K562 treated with DMSO at 1 percent for 12 hours (cell line): ENCODE data around the gene ASB10. TPM values are rescaled to one million over a fixed set of nuclear protein-coding genes. Genes with fewer than 3 reads are reported as not detected.

Experiments
- total RNA-seq: library from RNA; unstranded; fragments of 300-600 nt; gene quantifications from 2 replicates; pipeline ENCODE4 v1.2.3, GENCODE V29; 2022; ENCODE audit not compliant: insufficient read depth

The ASB10 gene, protein sequence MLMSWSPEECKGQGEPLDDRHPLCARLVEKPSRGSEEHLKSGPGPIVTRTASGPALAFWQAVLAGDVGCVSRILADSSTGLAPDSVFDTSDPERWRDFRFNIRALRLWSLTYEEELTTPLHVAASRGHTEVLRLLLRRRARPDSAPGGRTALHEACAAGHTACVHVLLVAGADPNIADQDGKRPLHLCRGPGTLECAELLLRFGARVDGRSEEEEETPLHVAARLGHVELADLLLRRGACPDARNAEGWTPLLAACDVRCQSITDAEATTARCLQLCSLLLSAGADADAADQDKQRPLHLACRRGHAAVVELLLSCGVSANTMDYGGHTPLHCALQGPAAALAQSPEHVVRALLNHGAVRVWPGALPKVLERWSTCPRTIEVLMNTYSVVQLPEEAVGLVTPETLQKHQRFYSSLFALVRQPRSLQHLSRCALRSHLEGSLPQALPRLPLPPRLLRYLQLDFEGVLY
- not detected in 2 replicates for total RNA-seq

DNA sequence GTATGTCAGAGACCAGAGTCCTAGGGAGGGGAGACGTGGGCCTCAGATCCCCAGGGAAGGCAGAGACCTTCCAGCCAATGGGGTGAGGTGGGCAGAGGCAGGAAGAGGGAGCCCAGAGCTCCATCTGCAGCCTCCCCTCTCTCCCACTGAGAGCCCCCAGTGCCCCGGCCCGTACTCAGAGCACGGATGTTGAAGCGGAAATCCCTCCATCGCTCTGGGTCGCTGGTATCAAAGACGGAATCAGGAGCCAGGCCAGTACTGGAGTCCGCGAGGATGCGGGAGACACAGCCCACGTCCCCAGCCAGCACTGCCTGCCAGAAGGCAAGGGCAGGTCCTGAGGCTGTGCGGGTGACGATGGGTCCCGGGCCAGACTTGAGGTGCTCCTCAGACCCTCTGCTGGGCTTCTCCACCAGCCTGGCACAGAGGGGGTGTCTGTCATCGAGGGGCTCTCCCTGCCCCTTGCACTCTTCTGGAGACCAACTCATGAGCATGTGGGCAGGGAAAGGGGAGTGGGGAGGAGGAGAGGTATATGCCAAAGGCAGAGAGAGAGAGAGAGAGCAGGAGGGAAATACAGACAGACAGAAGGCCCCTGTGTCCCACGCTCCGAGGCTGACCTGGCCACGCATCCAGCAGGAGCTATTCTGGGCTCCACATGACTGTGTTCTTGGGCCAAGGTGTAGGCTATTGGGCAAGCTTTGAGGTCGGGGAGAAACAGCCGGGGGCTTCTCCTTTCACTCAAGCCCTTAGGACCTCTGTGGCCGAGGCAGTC is at the start of gene ASB10:
ASB10 (minus strand) TSS at position 611 of the 769 bp plus-strand sequence; CDS start at position 491, 120 bp downstream.

DNA sequence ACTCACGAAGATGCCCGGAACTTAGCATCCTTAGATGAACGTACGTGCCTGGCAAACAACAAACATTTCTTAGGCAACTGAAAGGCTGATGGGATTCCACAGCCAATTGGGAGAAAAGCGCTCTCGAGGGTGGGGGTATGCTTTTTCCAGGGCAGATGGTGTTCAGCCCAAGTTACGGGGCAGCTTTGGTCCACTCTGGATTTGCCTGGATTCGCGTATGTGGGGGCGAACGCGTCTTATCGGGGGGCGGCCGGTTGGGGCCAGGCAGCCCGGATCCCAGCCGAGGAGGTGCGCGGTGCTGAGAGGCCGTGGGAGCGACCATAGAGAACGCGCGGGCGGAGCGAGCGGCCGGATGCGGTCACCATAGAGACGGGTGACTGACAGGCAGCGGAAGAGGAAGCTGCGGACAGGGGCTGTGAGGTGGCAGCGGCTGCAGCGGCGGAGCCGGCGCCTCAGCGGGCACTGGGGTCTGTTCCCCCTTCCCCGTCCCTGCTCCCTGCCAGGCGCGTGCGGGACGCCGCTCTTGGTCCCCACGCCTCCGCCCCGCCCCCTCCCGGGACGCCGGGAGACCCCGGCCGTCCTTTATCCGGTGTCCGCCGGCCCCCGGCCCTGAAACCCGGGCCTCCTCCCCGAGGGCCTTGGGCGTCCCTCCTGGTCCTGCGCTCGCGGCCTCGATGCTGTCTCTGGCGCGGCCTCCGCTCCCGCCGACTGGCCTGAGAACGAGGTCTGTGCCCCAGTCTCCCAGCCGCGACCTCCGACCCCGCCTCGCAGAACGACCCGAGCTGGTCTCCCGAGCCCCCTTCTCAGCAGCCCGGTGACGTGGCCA is 45.3 kb upstream of the ASB10 start, which contains the start of gene CHPF2:
CHPF2 (plus strand) TSS at position 393 of the 826 bp plus-strand sequence. CDS start 1,529 bp downstream, outside the sequence.

DNA sequence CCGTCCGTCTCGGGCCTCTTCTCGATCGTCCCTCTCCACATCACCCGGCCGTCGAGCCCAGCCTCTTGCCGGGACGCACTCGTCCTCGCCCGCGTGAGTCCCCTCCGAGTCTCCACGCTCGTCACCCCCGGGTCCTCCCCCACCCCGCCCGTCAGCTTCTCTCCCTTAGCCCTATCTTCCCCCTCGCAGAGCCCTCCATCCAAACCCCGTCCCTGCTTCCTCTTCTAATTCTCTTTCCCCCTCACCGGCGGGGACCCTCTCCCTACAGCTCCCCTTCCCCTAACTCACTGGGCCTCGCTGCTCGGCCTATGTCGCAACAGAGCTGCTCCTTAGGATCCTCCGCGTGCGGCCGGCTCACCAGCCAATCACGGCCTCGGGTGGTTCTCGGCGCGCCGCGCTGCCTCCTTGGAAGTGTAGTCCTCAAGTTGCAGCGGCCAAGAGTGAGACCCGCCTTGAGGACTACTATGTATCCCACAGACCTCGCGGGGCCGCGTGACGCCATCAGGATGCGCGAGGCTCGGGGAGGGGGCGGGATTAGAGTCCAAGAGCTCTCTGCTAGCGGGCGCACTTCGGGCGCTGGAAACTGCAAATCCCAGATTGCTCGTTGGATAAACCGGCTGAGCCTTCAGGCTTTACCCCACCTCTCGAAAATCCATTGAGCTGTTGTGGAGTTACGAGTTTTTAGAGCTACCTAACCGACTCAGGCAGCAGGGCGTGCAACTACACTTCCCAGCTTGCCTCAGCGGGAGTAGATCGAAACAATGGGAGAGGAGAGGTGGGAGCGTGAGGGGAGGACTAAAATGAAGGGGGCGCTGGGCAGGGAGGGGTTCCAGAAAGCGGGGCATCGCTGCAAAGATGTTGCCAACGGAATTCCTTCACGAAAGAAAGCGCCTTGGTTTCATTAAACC is 40.1 kb upstream of the ASB10 start, which contains the start of gene ABCF2:
ABCF2 (minus strand) TSS at position 331 of the 908 bp plus-strand sequence. CDS start 747 bp downstream, outside the sequence.

DNA sequence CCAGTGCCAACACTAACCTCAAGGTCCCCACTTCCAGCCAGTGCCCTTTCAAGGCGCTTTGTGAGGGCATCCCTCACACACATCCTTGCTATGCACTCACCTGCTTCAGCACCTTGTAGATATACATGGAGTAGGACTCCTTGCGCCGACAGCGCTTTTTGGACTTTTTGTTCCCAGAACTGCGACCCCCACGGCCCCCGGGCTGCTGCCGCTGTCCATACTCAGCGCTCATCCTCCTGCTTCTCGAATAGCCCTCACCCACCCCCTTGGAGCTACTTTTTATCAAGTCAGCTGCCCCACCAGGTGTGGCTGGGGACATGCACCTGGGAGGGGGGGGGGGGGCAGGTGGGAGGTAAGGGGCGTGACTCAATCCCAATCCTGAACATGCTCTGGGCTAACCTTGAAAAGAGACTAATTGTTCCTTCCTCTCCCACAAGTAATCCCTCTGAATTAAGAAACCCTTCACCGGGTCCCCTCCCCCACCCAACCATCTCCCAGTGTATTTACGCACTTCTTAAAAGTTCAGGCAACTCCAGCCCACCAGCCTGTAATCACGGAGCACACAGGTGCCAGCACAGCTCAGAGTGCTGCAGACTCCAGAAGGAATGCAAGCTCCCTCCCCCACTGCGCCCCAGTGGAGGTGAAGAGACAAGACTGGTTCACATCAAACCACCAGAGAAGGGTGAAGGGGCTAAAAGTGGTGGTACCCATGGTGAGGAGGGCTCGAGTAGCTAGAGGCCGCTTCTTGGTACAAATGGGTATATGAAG is 23.2 kb upstream of the ASB10 start, which contains the start of gene H2BK1:
H2BK1 (minus strand) TSS at position 402 of the 768 bp plus-strand sequence; CDS start at position 232, 170 bp downstream.

DNA sequence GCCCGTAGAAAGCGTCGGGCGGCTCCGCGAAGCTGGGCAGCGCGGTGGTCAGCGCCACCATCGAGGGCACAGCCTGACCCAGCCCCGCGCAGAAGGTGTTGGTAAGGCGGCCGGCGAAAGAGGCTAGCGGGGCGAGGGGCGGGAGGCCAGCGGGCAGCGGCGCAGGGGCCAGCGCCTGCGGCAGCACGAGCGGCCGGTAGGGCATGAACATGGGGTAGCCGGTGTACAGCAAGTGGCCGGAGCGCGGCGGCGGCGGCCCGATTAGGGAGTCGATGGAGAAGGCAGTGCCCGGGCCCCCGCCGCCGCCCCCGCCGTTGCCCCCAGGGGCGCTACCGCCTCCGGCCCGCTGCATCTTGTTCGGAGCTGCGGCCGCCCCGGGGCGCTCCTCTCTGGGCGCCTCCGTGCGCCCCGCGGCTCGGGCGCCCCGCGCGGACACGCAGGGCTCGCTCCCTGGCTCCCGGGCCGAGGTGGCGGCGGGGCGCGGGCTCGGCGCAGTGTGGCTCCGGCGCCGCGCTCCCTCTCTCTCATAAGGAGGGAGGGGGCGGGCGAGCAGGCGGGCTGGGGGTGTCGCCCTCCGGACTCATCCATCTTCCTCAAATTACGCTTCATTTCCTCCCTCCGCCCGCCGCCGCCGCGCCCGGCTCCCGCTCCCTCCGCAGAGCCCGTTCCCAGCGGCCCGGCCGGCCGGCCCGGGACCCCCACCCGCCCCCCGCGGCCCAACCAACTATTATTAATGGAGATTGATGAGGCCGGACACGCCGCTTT is 19.7 kb downstream of the ASB10 start, which contains the start of gene GBX1:
GBX1 (minus strand) TSS at position 498 of the 765 bp plus-strand sequence; CDS start at position 352, 146 bp downstream.

Other genes with a start within 250 kb of the ASB10 start
- gene KCNH2, start 208.9 kb downstream of the ASB10 start, total RNA-seq: 76.1 and 114 TPM in 2 replicates
- gene NOS3, start 196.2 kb downstream of the ASB10 start, total RNA-seq: 40.1 and 40.4 TPM in 2 replicates
- gene ATG9B, start 162.8 kb downstream of the ASB10 start, total RNA-seq: 5.7 TPM in 1 of 2 replicates, not detected in the other
- 25.8 and 40.2 TPM in 2 replicates for gene ABCB8, start 158.8 kb downstream of the ASB10 start, total RNA-seq
- gene ASIC3, start 138.7 kb downstream of the ASB10 start, total RNA-seq: 8.5 and 14.4 TPM in 2 replicates
- 40.9 and 43.0 TPM in 2 replicates for gene CDK5, start 129.4 kb downstream of the ASB10 start, total RNA-seq
- 255 and 273 TPM in 2 replicates for gene SLC4A2, start 127.7 kb downstream of the ASB10 start, total RNA-seq
- 127 and 144 TPM in 2 replicates for gene FASTK, start 106.4 kb downstream of the ASB10 start, total RNA-seq
- gene TMUB1, start 103.8 kb downstream of the ASB10 start, total RNA-seq: 239 and 324 TPM in 2 replicates
- gene AGAP3, start 100.8 kb downstream of the ASB10 start, total RNA-seq: 73.3 and 103 TPM in 2 replicates
- gene GBX1, start 19.6 kb downstream of the ASB10 start, total RNA-seq: not detected in 2 replicates
- not detected in 2 replicates for gene H2BK1, start 23.2 kb upstream of the ASB10 start, total RNA-seq
- 30.6 and 56.6 TPM in 2 replicates for gene ABCF2, start 40.0 kb upstream of the ASB10 start, total RNA-seq
- gene CHPF2, start 45.2 kb upstream of the ASB10 start, total RNA-seq: 52.2 and 73.3 TPM in 2 replicates
- gene SMARCD3, start 61.4 kb upstream of the ASB10 start, total RNA-seq: 2.6 and 8.6 TPM in 2 replicates
- gene NUB1, start 154.6 kb upstream of the ASB10 start, total RNA-seq: 58.7 and 96.9 TPM in 2 replicates
- 0.53 TPM in 1 of 2 replicates, not detected in the other for gene WDR86, start 222.8 kb upstream of the ASB10 start, total RNA-seq